Measurements from ENCODE around the gene RHOV.

RHOV gene

DNA sequence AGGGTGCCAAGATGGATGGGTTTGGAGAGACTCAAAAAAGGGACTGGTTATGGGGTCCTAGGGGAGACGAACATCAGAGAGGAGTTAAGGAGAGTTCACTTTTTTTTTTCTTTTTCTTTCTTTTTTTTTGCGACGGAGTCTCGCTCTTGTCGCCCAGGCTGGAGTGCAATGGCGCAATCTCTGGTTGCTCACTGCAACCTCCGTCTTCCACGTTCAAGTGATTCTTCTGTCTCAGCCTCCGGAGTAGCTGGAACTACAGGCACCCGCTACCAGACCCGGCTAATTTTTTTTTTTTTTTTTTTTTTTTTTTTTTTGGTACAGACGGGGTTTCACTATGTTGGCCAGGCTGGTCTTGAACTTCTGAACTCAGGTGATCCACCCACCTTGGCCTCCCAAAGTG lies 29.0 kb downstream of the RHOV start:
- DNase-seq (ENCODE audit: low read depth), result no peak

DNA sequence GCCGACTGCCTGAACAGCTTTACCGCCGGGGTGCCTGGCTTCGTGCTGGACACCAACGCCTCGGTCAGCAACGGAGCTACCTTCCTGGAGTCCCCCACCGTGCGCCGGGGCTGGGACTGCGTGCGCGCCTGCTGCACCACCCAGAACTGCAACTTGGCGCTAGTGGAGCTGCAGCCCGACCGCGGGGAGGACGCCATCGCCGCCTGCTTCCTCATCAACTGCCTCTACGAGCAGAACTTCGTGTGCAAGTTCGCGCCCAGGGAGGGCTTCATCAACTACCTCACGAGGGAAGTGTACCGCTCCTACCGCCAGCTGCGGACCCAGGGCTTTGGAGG lies 29.4 kb downstream of the RHOV start:
- DNase-seq (ENCODE audit: low read depth), result no peak

DNA sequence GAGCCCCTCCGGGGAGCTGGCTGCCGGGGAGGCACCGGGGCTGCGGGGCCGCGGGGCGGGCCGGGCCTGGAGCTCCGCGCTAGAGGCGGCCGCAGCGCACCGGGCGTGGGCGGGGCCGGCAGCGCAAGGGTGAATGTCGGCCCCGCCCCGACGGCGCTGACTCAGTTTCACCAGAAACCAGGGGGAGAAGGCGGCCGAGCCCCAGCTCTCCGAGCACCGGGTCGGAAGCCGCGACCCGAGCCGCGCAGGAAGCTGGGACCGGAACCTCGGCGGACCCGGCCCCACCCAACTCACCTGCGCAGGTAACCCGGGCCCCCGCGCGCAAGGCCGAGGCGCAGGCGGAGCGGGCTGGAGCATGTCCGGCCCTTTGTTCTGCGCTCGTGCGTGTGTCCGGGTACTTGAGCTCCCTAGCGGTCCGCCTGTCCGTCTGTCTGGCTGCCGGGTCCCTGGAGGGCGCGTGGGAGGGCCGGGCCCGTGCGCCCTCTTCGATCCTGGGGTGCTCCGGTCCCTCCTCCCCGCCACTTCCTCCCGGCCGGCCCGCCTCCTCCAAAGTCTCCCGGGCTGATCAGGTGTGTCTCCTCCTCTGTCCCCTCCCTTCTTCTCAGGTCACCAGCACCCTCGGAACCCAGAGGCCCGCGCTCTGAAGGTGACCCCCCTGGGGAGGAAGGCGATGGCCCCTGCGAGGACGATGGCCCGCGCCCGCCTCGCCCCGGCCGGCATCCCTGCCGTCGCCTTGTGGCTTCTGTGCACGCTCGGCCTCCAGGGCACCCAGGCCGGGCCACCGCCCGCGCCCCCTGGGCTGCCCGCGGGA lies 29.9 kb downstream of the RHOV start, which contains the start of gene SPINT1:
SPINT1 (plus strand) TSS at position 164 of the 811 bp plus-strand sequence; CDS start at position 671, 507 bp downstream.
- DNase-seq (ENCODE audit: low read depth), result no peak

DNA sequence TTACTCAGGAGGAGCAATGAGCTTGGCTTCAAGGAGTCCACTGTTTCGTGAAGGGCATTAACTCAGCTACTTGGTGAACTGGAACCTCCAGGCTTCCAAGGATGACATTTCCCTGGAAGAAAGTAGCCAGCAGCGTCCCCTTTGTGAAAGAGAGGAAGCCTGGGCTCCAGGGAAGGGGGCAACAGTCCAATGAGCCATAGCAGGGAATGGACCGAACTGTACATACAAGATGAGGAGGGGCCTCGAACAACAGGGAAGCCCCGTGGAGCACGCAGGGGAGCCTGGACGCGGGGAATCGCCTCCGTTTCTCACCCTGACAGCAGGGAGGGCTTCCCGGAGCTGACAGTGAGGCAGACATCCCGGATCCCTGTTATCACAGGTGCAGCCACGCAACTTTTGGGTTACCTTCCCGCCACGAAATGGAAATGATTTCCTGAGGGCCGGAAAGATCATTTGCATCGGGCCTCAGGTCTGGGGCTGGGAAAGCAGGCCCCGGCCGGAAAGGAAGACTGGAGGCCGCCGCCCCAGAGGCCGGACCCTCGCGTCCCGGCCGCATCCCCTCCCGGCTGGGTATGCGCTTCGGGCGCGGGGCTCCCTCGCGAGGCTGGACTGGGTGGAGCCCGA lies 30.7 kb downstream of the RHOV start:
- no peak for DNase-seq (ENCODE audit: low read depth)

DNA sequence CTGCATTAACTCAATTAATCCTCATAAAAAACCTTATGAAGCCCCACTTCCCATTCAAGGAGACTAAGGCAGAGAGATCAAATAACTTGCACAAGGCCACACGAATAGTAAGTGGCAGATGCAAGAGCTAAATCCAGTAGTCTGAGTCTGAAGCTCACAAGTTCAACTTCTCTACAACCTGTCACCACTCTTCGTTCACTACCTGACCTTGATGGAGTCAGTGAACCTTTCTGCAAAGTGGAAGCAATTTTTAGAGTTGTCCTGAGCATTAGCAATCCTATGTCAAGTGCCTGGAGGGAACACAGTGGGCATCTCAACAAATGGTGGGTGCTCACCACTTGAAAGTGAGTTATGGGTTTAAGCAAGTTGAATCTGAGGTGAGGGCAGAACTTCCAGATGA lies 32.3 kb downstream of the RHOV start:
- DNase-seq (ENCODE audit: low read depth), result no peak

DNA sequence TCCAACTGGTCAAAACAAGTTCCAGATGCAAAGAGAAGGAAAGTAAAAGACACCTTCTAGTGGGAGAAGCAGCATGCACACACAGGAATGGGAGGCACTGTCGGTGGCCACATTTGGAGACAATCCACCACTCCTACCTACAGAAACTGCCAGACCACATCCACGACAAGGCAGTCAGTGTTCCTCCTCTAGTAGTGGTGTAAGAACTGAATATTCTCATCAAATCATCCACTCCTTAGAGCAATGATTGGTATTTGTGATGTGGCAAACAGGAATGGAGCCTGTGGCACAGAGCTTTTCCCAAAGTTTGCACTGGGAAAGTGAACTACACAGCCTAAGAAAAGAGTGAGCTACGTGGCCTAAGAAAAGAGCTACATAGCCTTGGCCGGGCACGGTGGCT lies 35.3 kb downstream of the RHOV start:
- no peak for DNase-seq (ENCODE audit: low read depth)

DNA sequence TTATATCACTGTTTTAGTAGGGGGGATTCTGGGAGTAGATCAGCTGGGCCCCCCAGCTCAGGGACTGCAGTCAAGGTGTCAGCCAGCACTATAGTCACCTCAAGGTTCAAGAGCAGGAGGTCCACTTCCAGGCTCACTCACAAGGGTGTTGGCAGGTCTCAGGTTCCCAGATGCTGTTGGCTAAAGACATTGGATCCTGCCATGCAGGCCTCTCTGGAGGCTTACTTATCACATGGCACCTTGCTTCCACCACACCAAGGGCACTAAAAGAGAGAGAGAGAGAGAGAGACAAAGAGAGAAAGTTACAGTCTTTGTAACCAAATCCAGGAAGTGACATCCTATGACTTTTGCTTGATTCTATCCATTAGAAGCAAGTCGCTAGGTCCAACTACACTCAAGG lies 38.0 kb downstream of the RHOV start:
- no peak for DNase-seq (ENCODE audit: low read depth)

DNA sequence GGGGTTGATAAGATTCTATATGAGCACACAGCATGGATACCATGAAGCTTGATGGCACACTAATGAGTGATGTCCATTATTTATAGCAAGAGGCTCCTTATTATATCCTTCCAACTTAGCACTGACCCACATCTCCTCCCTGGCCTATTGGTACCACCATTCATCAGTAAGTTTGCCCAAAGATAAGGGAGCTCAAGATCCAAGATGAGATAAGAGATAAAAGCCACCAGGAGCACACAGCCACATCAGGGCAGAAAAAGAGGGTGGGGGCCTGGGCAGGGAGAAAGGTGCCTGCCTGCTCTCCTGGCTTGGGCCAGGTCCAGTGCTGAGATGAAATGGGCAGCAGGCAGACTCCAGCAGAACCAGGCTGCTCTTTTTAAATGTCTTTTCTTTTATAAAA lies 41.1 kb downstream of the RHOV start:
- DNase-seq (ENCODE audit: low read depth), result no peak

DNA sequence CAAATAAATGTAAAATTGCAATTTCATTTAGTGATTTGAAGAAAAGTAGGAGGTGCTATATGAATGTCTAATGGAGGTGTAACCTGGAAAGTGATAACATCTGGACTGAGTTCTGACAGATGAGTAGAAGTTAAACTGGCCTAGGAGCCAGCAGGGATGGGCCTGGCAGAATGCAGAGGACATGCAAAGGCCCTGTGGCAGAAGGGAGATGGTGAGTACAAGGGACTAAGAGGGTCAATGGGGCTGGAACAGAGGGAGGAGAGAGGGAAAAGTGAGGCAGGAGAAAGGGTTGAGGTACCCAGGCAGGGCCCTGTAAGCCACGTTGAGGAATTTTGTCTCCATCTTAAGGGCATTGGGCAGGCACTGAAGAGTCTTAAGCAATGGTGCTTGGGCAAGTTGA lies 42.2 kb downstream of the RHOV start:
- DNase-seq (ENCODE audit: low read depth), result no peak

DNA sequence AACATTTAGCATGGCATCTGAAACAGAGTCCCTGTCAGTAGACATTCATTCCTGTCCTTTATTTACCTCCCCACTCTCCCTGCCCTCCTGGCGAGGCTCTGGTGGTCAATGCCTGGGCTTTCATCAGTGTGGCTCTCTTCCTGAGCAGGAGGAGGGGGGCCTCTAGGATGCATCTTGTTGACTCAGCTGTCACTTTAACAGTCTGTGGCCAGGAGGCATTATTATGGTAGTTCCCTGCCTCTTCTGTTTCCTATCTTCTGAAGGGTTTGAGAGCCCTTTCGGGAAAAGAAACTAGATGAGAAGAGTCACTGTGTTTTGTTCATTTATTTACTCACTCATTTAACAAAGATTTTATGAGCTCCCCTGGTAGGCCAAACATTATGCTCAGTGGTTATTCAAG lies 43.1 kb downstream of the RHOV start:
- no peak for DNase-seq (ENCODE audit: low read depth)

DNA sequence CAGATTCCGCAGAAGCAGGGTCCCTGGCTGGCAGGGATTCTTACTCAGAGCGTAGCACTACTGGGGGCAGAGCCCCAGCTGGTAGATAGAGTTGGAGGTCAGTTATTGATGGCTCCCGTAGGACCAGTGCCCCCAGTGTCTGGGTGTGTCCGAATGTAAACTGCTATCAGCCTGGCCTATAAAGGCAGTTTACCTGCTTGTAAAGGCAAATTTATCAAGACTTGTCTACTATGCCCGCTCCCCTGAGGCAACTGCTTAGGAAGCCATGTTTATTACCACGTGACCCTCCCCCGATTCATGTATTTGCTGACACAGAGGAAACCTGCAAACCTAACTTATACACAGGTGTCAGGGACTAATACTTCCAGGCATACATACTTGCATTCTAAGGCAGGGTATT lies 44.9 kb downstream of the RHOV start:
- DNase-seq (ENCODE audit: low read depth), result no peak

DNA sequence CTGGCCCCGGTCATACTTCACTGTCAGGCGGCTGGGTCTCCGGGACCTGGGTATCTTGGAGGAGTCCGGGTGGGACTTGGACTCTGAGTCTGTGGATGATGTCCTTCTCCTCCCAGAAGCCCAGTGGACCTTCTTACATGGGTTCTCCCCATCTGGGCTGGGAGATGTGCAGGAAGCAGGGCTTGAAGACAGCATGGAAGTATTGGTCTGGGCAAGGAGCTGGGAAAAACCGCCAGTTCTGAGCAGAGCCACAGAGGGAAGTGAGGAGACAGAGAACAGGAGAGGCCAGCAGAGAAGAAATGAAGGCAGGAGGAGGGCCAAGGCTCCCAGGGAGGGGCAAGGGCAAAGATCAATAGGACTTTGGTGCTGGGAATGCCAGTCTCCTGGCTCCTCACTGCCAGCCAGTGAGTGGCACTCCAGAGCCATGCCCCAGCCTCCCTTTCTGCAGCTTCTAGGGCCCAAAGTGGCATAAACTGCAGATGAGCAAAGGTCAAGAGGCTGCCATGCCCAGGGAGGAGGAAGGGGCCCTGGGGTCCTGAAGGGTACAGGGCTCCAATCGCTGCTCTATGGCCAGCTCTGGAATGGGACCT lies 45.5 kb downstream of the RHOV start, which contains the start of gene PPP1R14D:
PPP1R14D (minus strand) TSS at position 262 of the 590 bp plus-strand sequence; CDS start at position 195, 67 bp downstream.
- DNase-seq (ENCODE audit: low read depth), result no peak

DNA sequence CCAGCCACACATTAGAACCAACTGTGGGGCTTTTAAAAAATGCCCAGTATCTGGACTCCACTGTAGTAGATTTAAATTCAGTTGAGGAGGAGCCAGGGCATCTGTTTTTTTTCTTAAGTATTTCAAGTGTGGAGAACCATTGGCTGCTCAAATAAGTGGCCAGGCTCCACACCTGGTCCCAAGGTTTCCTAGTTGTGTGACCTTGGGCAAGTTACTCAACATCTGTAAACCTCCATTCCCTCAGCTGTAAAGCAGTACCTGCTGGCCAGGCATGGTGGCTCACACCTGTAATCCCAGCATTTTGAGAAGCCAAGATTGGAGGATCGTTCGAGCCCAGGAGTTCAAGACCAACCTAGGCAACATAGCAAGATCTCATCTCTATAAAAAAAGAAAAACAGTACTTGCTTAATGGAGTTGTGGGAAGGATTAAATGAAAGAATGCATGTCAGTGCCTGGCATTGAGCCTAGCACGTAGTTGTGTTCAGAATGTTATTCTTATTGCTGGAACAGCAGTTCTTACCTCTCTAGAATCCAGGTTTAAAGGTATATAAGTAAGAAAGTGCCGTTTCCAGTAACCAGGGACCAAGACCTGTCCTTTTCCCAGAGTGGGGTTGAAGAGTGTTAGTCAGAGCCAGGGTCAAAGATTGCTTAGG lies 47.5 kb downstream of the RHOV start:
- no peak for DNase-seq (ENCODE audit: low read depth)

DNA sequence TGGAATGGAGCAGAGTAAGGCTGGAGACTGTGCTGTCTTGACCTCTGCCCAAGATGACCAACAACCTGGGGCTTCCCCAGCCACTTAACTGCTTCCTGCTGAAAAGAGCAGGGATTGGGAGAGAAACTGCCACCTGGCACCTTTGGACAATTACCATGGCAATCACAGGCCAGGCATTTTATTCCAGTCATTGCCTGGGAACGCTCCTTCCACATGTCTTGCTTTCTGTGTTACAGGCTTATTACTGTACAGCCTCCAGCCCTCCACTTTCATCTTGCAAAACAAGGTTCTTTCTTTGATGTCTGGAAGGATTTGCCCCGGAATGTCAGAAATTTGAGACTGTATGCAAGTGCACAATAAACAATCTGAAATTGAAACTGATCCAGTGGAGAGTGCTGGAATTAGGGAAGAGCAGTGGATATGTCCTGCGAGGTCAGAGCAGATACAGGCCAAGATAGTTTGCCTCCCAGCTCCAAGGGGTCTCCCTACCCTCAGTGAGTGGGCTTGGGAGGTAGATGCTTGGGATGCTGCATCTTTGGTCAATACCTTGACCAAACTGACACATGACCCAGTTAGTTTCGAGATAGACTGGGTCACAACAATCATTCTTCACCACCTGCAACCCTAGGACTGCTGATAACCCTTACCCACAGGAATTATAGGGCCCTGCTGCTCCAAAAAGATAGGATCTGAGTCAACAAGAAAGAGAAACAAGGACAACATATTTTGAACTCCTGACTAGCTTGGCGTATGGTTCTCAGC lies 48.2 kb downstream of the RHOV start:
- DNase-seq (ENCODE audit: low read depth), result no peak

DNA sequence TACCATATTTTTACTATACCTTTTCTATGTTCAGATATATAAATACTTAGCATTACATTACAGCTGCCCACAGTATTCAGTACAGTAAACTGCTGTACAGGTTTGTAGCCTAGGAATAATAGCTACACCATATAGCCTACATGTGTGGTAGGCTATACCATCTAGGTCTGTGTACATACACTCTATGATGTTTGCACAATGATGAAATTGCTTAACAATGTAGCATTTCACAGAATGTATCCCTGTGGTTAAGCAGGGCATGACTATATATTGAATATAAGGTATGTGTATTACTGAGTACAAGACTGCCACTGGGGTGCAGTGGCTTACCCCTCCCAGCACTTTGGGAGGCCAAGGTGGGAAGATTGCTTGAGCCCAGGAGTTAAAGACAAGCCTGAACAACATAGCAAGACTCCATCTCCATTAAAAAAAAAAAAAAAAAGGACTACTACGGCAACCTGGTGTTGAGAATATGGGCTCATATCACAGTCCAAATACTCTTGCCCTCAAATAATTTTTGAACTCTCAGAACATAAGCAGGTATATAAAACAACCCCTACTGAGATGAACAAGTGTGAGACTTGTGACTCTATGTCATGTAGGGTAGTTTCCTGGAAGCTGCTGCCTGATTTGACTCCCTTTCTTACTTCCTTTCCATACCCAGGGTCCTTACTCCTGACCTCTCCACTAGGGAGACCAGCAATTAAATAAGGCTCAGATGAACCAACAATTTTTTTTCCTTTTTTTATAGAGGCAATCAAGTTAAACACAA lies 50.3 kb downstream of the RHOV start:
- no peak for DNase-seq (ENCODE audit: low read depth)

Measured in T follicular helper cell (primary cell).